ENCODE data around the gene CLDN8. TPM values are rescaled to one million over a fixed set of nuclear protein-coding genes. Genes with fewer than 3 reads are reported as not detected.

CLDN8 gene
- total RNA-seq, 1 donor from 2014 or later = not detected

DNA sequence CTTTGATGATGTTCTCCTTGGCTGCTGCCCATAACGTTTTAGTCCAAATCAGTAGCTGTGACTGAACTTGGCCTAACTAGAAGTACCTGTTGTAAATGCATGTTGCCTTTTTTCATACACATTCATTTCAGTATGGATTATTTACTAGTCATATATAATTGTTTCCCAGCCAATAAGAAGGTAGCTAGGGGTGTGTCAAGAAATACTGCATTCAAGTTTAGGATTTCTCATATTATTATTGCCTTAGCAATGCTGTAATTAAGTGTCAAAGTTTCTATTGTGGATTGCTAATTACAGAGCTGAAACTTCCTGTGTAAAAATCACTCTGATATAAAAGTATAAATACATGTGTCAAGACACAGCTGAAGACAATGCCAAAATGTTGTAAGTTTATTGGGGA, 49.2 kb downstream of the CLDN8 start, which contains the start of gene CLDN17:
CLDN17 (minus strand) TSS at position 101 of the 400 bp plus-strand sequence. CDS start 188 bp downstream, outside the sequence.
- DNase-seq (no peak), ATAC-seq (ENCODE audit: low read depth) (no peak)
- ChIA-PET CTCF (no interaction called here), POLR2A (no interaction called here)
- no peaks in the 10 kb centered on the region for H3K27me3 Mint-ChIP-seq
- H3K4me3 Mint-ChIP-seq = no peak within 1 kb of the TSS
- TF ChIP-seq, protein P1, sequence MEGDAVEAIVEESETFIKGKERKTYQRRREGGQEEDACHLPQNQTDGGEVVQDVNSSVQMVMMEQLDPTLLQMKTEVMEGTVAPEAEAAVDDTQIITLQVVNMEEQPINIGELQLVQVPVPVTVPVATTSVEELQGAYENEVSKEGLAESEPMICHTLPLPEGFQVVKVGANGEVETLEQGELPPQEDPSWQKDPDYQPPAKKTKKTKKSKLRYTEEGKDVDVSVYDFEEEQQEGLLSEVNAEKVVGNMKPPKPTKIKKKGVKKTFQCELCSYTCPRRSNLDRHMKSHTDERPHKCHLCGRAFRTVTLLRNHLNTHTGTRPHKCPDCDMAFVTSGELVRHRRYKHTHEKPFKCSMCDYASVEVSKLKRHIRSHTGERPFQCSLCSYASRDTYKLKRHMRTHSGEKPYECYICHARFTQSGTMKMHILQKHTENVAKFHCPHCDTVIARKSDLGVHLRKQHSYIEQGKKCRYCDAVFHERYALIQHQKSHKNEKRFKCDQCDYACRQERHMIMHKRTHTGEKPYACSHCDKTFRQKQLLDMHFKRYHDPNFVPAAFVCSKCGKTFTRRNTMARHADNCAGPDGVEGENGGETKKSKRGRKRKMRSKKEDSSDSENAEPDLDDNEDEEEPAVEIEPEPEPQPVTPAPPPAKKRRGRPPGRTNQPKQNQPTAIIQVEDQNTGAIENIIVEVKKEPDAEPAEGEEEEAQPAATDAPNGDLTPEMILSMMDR (IDR thresholded peaks at IDR 0.05) = no peak
- peaks cover 6% of the 10 kb centered on the region for H3K9me3 Mint-ChIP-seq
- intact Hi-C loops (cut with micrococcal nuclease) = no loop called here
- H3K36me3 Mint-ChIP-seq (ENCODE audit: low read depth) = no peaks in the 10 kb centered on the region
- H3K27ac Mint-ChIP-seq = no peak within 1 kb of the TSS
- no peaks in the 10 kb centered on the region for H3K4me1 Mint-ChIP-seq

DNA sequence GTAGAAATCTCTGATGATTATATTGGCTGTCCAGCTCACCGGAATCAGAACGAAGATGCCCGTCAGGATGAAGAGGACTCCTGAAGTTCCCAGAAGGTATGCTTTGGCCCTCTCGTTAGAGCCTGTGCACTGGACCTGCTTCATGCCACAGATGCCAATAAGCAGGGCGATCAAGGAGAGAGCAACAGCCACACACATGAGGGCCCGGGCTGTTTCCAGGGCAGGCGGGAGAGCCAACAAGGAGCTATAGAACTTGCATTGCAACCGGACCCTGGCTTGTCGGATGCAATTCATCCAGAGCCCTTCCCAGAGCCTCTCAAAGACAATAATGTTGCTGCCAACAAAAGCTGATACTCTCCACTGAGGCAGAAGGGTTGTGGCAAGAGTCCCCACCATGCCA, 49.7 kb downstream of the CLDN8 start:
- Mint-ChIP-seq H3K9me3 (peaks cover 6% of the 10 kb centered on the region), H3K27ac (no peak overlapping the region), H3K36me3 (ENCODE audit: low read depth) (no peaks in the 10 kb centered on the region), H3K4me3 (no peak overlapping the region), H3K4me1 (no peaks in the 10 kb centered on the region), H3K27me3 (no peaks in the 10 kb centered on the region)
- intact Hi-C loops (cut with micrococcal nuclease) = no loop called here
- ChIA-PET POLR2A (no interaction called here), CTCF (no interaction called here)
- no peak for DNase-seq
- ATAC-seq (ENCODE audit: low read depth) = no peak
- TF ChIP-seq, protein P1 (IDR thresholded peaks at IDR 0.05) = no peak

DNA sequence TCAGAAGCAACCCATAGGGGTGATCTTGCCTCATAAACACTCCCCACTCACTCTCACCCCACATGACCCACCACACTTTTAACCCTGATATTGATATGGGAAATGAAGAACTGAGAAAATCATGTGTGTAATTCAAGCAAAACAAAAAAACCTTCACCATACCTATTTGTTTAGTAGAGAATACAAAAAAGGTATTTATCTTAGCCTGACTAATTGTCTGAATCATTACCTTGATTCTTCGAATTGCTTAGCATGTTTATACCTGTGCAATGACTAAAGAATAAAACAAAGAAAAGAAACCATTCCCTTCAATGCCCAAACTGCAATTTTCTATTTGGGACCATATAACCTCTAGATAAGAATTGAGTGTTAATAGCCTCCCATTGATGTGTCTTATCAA, 51.1 kb downstream of the CLDN8 start:
- intact Hi-C loops (cut with micrococcal nuclease) = no loop called here
- ATAC-seq (ENCODE audit: low read depth) = no peak

More for the DNA sequence above, 51.1 kb downstream of the CLDN8 start:
- Mint-ChIP-seq H3K4me1 (no peaks in the 10 kb centered on the region), H3K27ac (no peak overlapping the region), H3K27me3 (no peaks in the 10 kb centered on the region), H3K4me3 (no peak overlapping the region), H3K9me3 (peaks cover 6% of the 10 kb centered on the region), H3K36me3 (ENCODE audit: low read depth) (no peaks in the 10 kb centered on the region)
- TF ChIP-seq, protein P1 (IDR thresholded peaks at IDR 0.05) = no peak
- POLR2A ChIA-PET = no interaction called here
- DNase-seq = no peak
- CTCF ChIA-PET = no interaction called here

Other genes starting within 250 kb of the CLDN8 start
- gene CLDN17, start 49.3 kb downstream of the CLDN8 start, total RNA-seq = not detected in 2 replicates
- not detected in 2 replicates for gene KRTAP24-1, start 66.9 kb upstream of the CLDN8 start, total RNA-seq
- not detected in 2 replicates for gene KRTAP25-1, start 73.4 kb upstream of the CLDN8 start, total RNA-seq
- not detected in 2 replicates for gene KRTAP26-1, start 104.2 kb upstream of the CLDN8 start, total RNA-seq
- gene KRTAP27-1, start 121.6 kb upstream of the CLDN8 start, total RNA-seq = not detected in 2 replicates
- not detected in 2 replicates for gene KRTAP23-1, start 132.5 kb upstream of the CLDN8 start, total RNA-seq
- not detected in 2 replicates for gene KRTAP13-2, start 156.2 kb upstream of the CLDN8 start, total RNA-seq
- not detected in 2 replicates for gene KRTAP13-1, start 179.9 kb upstream of the CLDN8 start, total RNA-seq
- not detected in 2 replicates for gene KRTAP13-3, start 209.8 kb upstream of the CLDN8 start, total RNA-seq
- not detected in 2 replicates for gene KRTAP13-4, start 214.1 kb upstream of the CLDN8 start, total RNA-seq
- not detected in 2 replicates for gene KRTAP15-1, start 224.2 kb upstream of the CLDN8 start, total RNA-seq

Data from activated B cell treated with CpG ODN at 0.5 μM for 24 hours (primary cell).